SHP77 (cell line): ENCODE measurements around the gene ARHGAP8.

Experiments used
- DNase-seq, 2 experiments: peaks; one replicate each; lab custom pipeline; 2025; lab: John Stamatoyannopoulos, UW

The ARHGAP8 gene

GRCh38 chr22:44862281-44862680, 109.9 kb downstream of the ARHGAP8 start:
- no peak for DNase-seq

DNA sequence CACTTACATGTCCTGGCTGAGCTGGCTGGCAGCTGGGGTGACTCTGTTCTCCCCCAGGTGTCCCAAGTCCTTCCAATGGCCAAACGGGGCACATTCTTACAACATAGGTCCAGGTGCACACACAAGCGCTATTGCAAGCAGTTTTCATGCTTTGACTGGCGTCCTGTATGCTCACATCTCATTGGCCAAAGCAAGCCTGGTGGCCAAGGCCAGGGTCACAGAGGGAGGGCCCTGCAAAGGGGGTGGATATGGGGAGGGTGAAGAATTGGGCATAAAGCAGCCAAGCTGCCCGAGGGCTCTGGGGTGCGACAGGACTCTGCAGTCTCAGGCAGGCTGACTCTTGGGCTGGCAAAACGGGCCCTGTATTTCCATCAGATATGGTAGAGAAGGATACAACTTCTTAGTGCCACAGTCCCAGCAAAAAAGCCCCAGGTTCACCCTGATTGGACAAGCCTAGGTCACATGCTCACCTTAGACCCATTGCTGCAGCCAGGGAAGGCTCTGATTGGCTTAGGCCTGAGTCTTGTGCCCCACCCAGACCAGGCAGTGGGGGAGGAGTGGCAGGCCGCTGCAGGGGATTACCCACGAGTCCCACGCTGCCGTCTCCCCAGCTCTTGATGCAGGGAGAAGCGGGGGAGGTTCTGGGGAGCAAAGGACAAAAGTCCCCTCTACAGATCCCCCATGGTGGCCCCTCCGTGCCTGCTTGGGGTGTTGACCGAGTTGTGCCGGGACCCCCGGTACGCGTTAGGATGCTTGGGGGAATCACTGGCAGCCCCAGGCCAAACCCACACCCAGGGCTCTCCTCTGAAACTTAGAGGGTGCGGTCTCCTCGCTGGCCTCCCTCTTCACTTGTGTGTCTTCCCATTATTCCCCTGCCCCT, 110.8 kb downstream of the ARHGAP8 start:
- DNase-seq = no peak

DNA sequence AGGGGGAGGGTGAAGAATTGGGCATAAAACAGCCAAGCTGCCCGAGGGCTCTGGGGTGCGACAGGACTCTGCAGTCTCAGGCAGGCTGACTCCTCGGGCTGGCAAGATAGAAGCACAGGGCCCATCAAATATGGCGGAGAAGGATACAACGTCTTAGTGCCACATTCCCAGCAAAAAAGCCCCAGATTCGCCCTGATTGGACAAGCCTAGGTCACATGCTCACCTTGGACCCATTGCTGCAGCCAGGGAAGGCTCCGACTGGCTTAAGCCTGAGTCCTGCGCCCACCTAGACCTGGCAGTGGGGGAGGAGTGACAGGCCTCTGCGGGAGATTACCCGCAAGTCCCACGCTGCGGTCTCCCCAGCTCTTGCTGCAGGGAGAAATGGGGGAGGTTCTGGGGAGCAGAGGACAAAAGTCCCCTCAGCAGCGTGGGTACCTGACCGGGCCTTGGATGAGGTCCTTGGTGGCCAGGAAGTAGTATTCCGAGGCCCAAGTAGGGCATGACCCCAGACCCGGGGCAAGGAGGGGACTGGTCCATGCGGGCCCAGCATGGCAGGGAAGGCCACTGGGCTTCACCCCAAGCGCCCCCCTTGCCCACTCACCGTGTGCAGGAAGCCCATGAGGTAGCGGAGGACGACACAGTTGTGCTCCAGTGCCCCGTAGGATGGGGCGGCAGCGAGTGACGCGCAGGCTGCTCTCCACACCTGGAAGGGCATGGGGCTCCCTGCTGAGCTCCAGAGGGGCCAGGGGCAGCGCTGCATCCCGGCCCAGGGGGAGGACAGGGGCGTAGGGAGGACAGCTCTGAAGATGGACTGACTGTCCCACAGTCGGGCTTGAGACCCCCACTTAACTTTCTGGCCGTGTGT, 113.0 kb downstream of the ARHGAP8 start:
- no peak for DNase-seq

DNA sequence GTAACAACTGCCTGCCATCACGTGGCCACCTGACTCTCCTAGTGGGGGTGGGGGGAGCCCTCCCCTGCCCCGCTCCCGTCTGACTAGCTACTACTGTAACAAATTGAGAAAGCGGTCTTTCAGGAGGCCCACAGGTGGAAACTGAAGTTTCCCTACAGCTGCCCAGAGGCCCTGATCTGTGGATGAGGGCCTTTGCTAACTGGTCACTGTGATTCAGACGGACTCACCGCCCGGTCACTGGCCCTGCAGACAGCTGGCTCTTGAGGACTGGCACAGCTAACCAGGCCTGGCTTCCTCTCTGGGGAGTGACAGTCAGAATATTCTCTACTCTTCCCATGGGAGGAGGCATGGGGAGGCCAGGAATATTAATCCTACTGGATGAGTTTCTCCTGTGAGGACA, 116.8 kb downstream of the ARHGAP8 start:
- DNase-seq = no peak

- peak; percentile 76 to 80 for DNase-seq
Observed at GRCh38 chr22:44870021-44870420, 117.6 kb downstream of the ARHGAP8 start.

DNA sequence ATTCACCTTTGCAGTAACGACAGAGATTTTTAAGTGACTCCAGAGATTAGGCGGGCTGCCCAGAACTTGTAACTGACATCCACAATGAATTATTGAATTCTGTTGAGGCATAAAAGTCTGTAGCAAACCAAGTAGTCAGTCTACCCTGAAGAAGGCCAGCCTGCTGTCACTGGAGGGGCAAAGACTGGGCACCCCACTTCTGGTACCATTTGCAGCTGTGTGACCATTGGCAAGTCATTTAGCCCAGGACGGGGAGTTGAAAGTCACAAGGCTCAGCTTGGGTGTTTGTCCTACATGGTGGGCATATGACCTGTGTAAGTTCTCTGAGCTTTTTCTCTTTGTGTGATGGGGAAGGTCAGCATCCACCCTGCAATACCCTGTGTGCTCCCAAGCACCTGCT, 119.4 kb downstream of the ARHGAP8 start:
- no peak for DNase-seq

GRCh38 chr22:44876921-44877320, 124.5 kb downstream of the ARHGAP8 start:
- DNase-seq = no peak

DNA sequence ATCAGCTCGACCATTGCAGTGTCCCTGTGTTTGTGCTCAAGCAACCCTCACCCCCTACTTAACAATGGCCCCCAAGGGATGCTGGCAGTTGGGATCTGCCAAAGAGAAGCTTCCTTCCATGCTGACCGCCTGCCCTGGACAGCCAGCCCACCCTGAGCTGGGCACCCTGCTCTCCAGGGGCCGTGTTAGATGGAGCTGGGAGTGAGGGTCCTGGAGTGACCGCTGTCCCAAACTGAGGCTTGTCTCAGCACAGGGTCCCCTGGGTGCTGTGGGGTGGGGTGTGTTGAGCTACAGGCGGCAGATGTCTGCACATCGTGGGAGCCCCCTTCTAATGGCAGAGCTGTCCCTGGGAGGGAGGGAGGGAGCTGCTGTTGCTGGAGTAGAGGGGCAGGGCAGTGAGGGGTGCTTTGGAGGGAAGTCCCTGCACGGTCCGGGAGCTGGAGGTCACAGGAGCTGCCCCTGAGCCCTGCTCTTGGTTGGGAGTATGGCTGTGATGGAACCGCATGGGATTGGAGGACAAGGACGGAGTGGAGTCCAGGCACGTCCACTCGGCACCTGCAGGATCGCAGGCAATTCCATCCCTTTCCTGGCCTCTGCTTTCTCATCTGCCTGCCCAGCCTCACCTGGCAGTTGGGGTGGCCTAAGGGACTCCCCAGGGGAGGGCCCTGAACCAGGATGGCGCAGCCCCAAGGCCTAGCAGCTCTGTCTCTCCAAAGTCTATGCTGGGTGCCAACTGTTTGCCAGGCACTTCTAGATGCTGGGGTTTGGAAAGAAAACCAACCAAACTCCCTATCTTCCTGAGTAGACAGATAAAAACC, 126.3 kb downstream of the ARHGAP8 start:
- DNase-seq = no peak

- DNase-seq = no peak
Observed at GRCh38 chr22:44879301-44879680, 126.9 kb downstream of the ARHGAP8 start.

- no peak for DNase-seq
Observed at GRCh38 chr22:44880610-44881290, 128.4 kb downstream of the ARHGAP8 start.

- DNase-seq = no peak
Observed at GRCh38 chr22:44881624-44882023, 129.2 kb downstream of the ARHGAP8 start.

DNA sequence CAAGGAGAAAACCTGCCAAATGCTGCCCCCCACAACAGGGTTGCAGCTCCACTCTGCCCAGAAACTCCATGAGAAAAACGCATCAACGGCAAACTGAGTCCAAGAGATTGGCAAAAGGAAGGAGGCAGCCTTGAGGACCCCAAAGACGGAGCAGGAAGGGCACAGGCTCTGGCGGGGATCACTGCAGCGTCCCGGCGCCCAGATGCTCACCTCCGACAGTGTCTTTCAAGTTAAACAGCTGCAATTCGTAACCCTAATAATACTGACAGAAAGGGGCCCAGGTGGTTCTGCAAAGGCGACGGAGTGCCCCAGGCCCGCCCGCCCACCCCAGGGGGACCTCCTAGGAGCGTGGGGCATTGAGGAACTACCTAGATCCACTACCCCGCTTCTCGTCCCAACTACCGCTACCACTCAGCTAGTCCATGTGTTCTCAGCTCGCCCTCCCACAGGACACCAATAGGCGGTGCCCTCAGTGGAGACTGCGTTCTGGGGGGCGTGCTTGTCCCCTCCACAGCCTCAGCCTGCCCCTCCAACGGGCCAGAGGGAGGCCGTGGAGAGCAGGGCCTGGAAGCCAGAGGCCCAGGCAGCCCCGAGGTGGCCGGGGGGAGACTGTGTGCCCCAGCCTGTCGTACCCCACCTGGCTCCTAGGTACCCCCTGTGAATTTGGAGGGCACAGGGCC, 130.0 kb downstream of the ARHGAP8 start:
- no peak for DNase-seq

DNA sequence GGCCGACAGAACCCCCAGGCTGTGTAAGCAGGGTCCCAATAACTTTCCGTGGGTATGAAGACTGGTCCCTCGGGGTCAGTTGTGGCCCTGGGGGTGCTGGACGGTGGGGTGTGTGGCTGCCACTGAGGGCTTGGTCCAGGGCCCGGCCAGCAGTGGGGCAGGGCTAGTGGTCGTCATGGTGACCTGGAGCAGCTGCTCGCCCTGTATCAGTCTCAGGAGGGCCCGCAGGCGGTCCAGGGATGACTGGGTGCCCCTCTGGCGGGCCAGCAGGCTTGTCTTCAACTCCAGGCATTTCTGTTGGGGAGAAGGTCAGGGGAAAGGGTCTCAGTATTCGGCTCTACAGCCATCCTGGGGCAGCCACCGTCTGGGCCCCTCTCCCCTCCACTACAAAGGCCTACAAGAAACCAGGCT, 130.6 kb downstream of the ARHGAP8 start:
- no peak for DNase-seq

GRCh38 chr22:44884562-44884961, 132.2 kb downstream of the ARHGAP8 start:
- DNase-seq = no peak

DNA sequence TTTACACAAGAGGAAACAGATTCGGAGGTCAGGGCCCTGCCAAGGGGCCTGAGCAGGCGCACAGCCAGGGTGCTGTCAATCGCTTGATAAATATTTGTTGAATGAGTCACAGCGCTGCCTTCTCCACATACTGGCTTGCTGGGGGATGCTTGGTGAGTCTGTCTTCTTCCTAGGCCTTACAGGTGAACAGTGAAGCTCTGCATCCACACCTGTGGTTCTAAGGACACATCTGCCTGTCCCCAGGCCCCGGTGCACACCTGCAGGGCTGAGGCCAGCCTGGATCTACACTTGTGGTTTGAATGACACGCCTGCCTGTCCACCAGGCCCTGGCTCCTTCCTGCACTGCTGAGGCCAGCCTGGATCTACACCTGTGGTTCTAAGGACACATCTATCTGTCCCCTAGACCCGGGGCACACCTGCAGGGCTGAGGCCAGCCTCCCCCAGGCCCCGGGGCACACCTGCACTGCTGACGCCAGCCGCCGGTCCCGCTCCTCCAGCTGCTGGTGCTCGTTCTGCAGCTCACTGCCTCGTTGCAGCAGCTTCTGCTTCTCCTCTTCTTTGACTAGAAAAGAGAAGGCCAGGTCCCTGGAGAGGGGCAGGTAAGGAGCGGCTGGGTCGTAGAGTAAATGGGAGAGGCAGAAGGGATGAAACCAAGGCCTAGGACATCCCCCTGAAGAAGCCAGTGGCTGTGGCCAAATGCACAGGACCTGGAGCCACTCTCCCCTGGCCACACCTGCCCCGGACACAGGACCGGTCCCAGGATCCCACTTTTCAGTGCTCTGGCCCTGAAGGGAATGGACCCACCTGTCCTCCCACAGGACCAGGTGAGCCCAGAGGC, 132.8 kb downstream of the ARHGAP8 start:
- peak in 1 of 2 experiments; percentile 54 for DNase-seq

DNA sequence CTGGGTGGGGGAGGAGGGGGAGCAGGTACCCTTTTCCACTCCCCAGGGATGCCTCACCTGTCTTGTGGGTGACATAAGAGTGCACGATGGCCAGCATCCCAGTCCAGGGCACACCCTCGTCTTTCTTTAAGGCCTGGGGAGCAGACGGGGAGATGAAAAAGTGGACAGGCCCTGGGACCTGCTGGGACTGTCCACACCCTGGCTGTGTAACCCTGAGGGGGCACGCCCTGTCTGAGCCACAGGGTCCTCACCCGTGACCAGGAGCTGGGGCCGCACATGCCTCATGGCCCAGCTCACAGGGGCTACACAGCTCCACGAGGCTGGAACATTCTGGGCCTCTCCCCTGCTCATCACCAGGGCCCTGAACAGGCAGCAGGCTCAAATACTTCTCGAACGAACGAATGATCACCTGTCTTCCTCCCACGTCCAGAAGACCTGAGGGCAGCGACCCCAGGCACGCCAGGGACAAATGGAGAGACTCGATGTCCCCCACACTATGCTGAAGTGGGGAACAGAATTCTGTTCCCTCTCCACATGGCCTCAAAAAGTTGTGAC, 133.5 kb downstream of the ARHGAP8 start:
- no peak for DNase-seq

- DNase-seq = no peak
Observed at GRCh38 chr22:44887941-44888366, 135.6 kb downstream of the ARHGAP8 start.

- DNase-seq = no peak
Observed at GRCh38 chr22:44888491-44889254, 136.3 kb downstream of the ARHGAP8 start.
